IPS-18c (cell line): ENCODE data around the gene A1BG.
"Not testable (repeated sequence)": the region's sequence is repeated elsewhere in the genome, so short reads cannot be mapped to it uniquely, and the experiment has no call there.

Experiments
- H3K4me3 ChIP-seq: 2 replicates; pipeline ENCODE4 v1.7.0; 2013; ENCODE audit warnings: low read depth, mild to moderate bottlenecking, low read length, moderate library complexity; ENCODE audit not compliant: insufficient read depth
- H3K9me3 ChIP-seq: one replicate; pipeline ENCODE4 v1.6.1; 2013; ENCODE audit warnings: mild to moderate bottlenecking, low read length, moderate library complexity; ENCODE audit not compliant: control insufficient read depth, insufficient read depth

A1BG gene

GRCh38 chr19:58350001-58350861, 3.1 kb downstream of the A1BG start:
- Histone ChIP-seq H3K4me3 (no peak overlapping the region), H3K9me3 (no peaks in the 10 kb centered on the region)

- H3K9me3 ChIP-seq = no peaks in the 10 kb centered on the region
- H3K4me3 ChIP-seq = no peak overlapping the region
Observed at GRCh38 chr19:58349590-58349989, 3.7 kb downstream of the A1BG start.

- H3K4me3 ChIP-seq = peak overlapping the region; percentile 92
- H3K9me3 ChIP-seq = not testable (repeated sequence)
Observed at GRCh38 chr19:58348080-58348479, 5.2 kb downstream of the A1BG start.

GRCh38 chr19:58346961-58347929, 6.0 kb downstream of the A1BG start:
- H3K4me3 ChIP-seq = peak overlapping the region; percentile 92
- no peaks in the 10 kb centered on the region for H3K9me3 ChIP-seq

- Histone ChIP-seq H3K4me3 (no peak overlapping the region), H3K9me3 (no peaks in the 10 kb centered on the region)
Observed at GRCh38 chr19:58345558-58345957, 7.7 kb downstream of the A1BG start.

DNA sequence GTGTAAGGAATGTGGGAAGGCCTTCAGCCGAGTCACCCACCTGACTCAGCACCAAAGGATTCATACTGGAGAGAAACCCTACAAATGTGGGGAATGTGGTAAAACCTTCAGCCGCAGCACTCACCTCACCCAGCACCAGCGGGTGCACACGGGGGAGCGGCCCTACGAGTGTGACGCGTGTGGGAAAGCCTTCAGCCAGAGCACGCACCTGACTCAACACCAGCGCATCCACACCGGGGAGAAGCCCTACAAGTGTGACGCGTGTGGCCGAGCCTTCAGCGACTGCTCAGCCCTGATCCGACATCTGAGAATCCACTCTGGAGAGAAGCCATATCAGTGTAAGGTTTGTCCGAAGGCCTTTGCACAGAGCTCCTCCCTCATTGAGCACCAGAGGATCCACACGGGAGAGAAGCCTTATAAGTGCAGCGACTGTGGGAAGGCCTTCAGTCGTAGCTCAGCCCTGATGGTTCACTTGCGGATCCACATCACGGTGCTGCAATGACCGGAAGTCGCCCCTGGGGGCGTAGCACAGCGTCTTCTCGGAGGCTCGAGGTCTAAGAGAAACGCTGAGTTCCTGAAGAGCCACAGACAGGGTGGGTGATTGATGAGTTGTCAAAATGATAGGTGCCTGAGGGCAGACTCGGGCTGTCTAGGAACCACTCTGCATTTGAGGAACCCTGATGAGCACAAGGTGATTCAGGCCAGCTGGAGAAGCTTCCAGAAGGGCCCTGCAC, 14.3 kb downstream of the A1BG start:
- H3K9me3 ChIP-seq = no peaks in the 10 kb centered on the region

GRCh38 chr19:58338336-58338735, 15.0 kb downstream of the A1BG start:
- Histone ChIP-seq H3K9me3 (no peaks in the 10 kb centered on the region), H3K4me3 (no peak overlapping the region)

More for the DNA sequence above, 14.3 kb downstream of the A1BG start:
- H3K4me3 ChIP-seq = no peak overlapping the region

GRCh38 chr19:58336820-58337219, 16.5 kb downstream of the A1BG start:
- Histone ChIP-seq H3K9me3 (no peaks in the 10 kb centered on the region), H3K4me3 (no peak overlapping the region)

DNA sequence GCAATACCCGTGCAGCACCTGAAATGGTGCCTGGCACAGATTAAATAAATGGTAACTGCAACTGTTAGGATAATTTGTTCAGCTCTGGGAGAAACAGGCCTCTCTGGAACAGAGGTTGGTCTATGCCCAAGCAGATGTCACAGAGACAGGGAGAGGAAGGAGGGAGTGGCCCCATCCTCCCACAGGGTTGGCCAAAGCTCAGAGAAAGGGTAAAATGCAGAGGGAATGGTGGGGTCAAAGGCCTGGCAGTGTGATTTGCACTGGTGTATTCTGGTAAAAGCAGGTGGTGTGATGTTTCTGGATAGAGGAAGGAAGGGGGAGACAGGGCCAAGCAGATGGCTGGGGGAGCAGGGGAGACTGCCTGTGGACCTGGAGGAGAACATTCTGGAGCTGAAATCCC, 17.1 kb downstream of the A1BG start:
- Histone ChIP-seq H3K4me3 (no peak overlapping the region), H3K9me3 (no peaks in the 10 kb centered on the region)

DNA sequence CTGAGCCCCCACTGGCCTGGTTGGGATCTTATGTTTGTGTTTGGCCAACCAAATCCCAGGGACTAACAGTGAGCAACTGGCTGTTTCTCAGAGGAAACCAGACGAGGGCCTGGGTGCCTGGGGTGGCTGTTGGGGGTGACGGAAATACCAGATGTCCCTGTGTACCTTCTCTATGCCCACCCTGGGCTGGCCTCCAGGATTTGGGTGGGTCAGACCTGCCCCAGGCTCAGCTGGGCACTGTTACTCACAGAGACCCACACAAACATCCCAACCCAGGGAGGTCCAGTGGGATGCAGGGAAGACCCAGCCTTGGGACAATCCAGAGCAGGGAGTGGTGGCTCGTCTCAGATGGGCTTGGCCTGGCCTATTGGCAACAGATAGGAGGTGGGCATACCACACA, 17.7 kb downstream of the A1BG start:
- H3K4me3 ChIP-seq = no peak overlapping the region
- no peaks in the 10 kb centered on the region for H3K9me3 ChIP-seq

DNA sequence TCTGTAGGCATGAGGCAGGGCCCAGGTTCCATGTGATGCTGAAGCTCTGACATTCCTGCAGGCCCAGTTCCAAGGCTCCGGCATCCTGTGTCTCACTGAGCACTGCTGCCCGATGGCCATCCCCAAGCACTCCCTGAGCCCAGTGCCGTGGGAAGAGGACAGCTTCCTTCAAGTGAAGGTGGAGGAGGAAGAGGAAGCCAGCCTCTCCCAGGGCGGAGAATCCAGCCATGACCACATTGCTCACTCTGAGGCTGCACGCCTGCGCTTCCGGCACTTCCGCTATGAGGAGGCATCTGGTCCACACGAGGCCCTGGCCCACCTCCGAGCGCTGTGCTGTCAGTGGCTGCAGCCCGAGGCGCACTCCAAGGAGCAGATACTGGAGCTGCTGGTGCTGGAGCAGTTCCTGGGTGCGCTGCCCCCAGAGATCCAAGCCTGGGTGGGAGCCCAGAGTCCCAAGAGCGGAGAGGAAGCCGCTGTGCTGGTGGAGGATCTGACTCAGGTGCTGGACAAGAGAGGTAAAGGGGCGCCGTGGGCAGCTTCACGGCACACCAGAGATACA, 18.5 kb downstream of the A1BG start:
- H3K9me3 ChIP-seq = no peaks in the 10 kb centered on the region
- H3K4me3 ChIP-seq = no peak overlapping the region

DNA sequence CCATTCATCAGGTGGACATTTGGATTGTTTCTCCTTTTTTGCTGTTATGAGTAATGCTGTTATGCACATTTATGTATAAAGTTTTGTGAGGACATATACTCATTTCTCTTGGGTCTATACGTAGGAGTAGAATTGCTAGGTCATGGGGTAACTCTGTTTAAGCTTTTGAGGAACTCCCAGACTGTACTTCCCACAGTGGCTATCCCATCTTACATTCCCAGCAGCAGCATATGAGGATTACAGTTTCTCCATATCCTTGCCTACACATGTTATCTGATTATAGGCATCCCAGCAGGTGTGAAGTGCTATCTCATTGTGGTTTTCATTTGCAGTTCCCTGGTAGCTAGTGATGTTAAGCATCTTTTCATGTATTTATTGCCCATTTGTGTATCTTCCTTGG, 20.6 kb downstream of the A1BG start:
- no peaks in the 10 kb centered on the region for H3K9me3 ChIP-seq
- no peak overlapping the region for H3K4me3 ChIP-seq

DNA sequence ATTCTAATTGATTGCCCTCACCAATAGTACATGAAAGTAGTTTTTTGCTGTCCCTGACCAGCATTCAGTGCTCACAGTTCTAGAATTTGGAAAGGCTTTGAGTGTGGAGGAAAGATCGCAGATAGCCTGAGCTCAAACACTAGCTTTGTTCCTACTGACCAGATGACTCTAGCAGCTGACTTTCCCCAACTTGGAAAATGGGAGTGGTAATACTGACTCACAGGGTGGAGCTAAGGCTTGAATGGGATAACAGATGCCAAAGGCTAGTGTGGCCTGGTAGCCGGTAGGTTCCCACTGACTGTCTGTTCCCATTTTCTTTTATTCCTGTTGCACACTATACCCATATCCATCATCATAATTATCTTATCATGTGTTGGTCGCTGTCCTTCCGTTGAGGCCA, 22.8 kb downstream of the A1BG start:
- no peak overlapping the region for H3K4me3 ChIP-seq
- no peaks in the 10 kb centered on the region for H3K9me3 ChIP-seq

DNA sequence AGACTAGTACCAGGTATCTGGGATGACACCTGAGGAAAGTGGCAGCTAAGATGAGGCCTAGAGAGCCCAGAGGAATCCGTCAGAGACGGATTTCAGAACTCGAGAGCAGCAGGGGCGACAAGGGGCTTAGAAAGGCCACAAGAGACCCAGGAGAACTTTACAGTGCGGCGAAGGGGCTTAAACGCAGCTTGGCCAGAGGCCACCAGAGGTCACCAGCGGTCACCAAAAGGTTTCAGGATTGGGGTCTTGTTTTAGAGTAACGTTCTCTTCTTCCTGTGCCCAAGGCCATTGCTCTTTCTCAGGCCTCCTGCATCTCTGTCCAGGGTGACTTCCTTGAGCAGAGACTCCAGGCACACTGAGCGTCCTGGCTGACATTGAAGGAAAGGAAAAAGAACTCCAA, 24.3 kb downstream of the A1BG start:
- Histone ChIP-seq H3K4me3 (no peak overlapping the region), H3K9me3 (no peaks in the 10 kb centered on the region)

DNA sequence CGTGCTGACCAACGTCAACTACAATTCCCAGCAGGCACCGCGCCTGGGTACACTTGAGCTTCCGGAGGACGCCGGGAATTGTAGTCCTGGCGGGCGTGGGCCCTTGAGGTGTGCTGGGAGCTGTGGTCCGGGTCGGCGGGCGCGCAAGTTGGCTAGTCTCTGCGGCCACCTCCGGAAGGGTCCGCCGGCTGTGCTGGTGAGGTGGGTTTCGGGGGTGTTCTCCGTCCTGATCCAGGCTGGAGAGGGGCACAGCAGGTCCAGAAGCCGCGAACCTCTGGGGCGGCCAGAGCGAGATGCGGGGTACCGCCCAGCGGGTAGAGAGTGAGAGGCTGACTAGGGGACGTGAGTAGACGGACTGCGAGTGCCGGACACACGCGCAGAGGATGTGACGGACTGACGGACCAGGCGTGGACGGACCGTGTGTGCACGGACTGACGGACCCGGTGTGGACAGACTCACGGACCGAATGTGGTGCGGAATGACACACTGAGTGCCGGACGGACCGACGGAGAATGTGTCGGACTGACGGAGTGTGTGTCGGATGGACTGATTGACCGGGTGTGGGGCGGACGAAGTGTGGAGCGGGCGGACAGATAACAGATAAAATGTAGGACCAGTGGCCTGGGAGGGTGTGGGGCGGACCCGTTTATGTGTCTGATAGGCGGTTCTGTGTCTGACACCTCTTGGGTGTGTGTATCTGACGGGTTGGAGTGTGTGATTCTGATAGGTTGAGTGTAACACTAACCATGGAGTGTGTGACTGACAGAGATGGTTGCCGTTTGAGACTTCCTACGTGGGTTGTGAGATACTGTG, 26.2 kb downstream of the A1BG start, which contains the start of gene ZSCAN22:
Gene ZSCAN22, plus strand, starts transcription at position 81 of the 813 bp plus-strand sequence. CDS start 7,809 bp downstream, outside the sequence.
- Histone ChIP-seq H3K4me3 (peak within 1 kb of the TSS; percentile 78), H3K9me3 (no peaks in the 10 kb centered on the region)

- no peaks in the 10 kb centered on the region for H3K9me3 ChIP-seq
- H3K4me3 ChIP-seq = peak overlapping the region; percentile 78
Observed at GRCh38 chr19:58326501-58326913, 26.8 kb downstream of the A1BG start.
